HepG2 (cell line): ENCODE results near the gene ENTHD1.

Experiments
- CEBPZ ChIP-seq: IDR thresholded peaks from 2 replicates; pipeline ENCODE4 v1.6.1; 2012; ENCODE audit warnings: low read length, improper control_type of control experiment
- CTCF ChIP-seq: sonication (generic); formaldehyde crosslinking; IDR thresholded peaks from 2 replicates; pipeline ENCODE4 v1.5.0; 2020; ENCODE audit warnings: mild to moderate bottlenecking, missing genetic modification reagents, moderate library complexity
- SRF ChIP-seq: IDR thresholded peaks from 2 replicates; pipeline ENCODE4 v1.6.1; 2011; ENCODE audit warnings: mild to moderate bottlenecking, low read depth, low read length, moderate library complexity
- TAF15 ChIP-seq: fragments of 200-400 bp; formaldehyde crosslinking; IDR thresholded peaks from one replicate; pipeline ENCODE4 v1.6.1; 2018; ENCODE audit warnings: mild to moderate bottlenecking, low read depth, low read length; ENCODE audit not compliant: poor library complexity, severe bottlenecking
- XRCC5 ChIP-seq: fragments of 200-400 bp; formaldehyde crosslinking; optimal IDR thresholded peaks from 2 replicates; pipeline ENCODE3; 2017; ENCODE audit warnings: mild to moderate bottlenecking, low read length
- ZNF451 ChIP-seq: sonication (generic); formaldehyde crosslinking; IDR thresholded peaks from 2 replicates; pipeline ENCODE4 v1.5.0; 2020; ENCODE audit warnings: mild to moderate bottlenecking, missing genetic modification reagents
- ZNF782 ChIP-seq: sonication (generic); formaldehyde crosslinking; IDR thresholded peaks from 2 replicates; pipeline ENCODE4 v1.4.0; 2020; ENCODE audit warnings: missing genetic modification reagents, mild to moderate bottlenecking, borderline replicate concordance

- no peak for TF ChIP-seq CEBPZ
- no peak for TF ChIP-seq TAF15
- no peak for TF ChIP-seq XRCC5
- TF ChIP-seq ZNF451 (CRISPR knock-in tag), result no peak
- no peak for TF ChIP-seq CTCF (CRISPR knock-in tag)
- TF ChIP-seq ZNF782, result no peak
- TF ChIP-seq SRF, result no peak
These were observed 179.2 kb downstream of the ENTHD1 start for GRCh38 chr22:39714321-39714720.
